ENCODE results near the gene CEMIP.

The CEMIP gene

GRCh38 chr15:80850941-80851451 lies 71.8 kb downstream of the CEMIP start:
- DNase-seq (ENCODE audit: insufficient read length, low spot score) (no peak), FAIRE-seq (no peak)
- no peak for TF ChIP-seq POLR2A (IDR thresholded peaks at IDR 0.05; ENCODE audit: low read depth, low read length)

GRCh38 chr15:80852676-80853075 lies 73.5 kb downstream of the CEMIP start:
- DNase-seq (ENCODE audit: insufficient read length, low spot score) (no peak), FAIRE-seq (no peak)
- no peak for TF ChIP-seq POLR2A (IDR thresholded peaks at IDR 0.05; ENCODE audit: low read depth, low read length)

- no peak for TF ChIP-seq POLR2A (IDR thresholded peaks at IDR 0.05; ENCODE audit: low read depth, low read length)
- DNase-seq (ENCODE audit: insufficient read length, low spot score) = no peak
- no peak for FAIRE-seq
Measured at GRCh38 chr15:80854104-80854503, 74.9 kb downstream of the CEMIP start.

GRCh38 chr15:80855206-80855605 lies 76.0 kb downstream of the CEMIP start:
- no peak for DNase-seq (ENCODE audit: insufficient read length, low spot score)
- FAIRE-seq = no peak
- no peak for TF ChIP-seq POLR2A (IDR thresholded peaks at IDR 0.05; ENCODE audit: low read depth, low read length)

- FAIRE-seq (no peak), DNase-seq (ENCODE audit: insufficient read length, low spot score) (no peak)
- TF ChIP-seq POLR2A (IDR thresholded peaks at IDR 0.05; ENCODE audit: low read depth, low read length) = no peak
Measured at GRCh38 chr15:80856400-80856799, 77.2 kb downstream of the CEMIP start.

GRCh38 chr15:80856809-80857377 lies 77.7 kb downstream of the CEMIP start:
- peak; percentile 38 for DNase-seq (ENCODE audit: insufficient read length, low spot score)
- TF ChIP-seq POLR2A (IDR thresholded peaks at IDR 0.05; ENCODE audit: low read depth, low read length) = no peak
- no peak for FAIRE-seq

GRCh38 chr15:80861731-80862170 lies 82.6 kb downstream of the CEMIP start:
- no peak for DNase-seq (ENCODE audit: insufficient read length, low spot score)
- no peak for FAIRE-seq
- TF ChIP-seq POLR2A (IDR thresholded peaks at IDR 0.05; ENCODE audit: low read depth, low read length) = no peak

GRCh38 chr15:80864666-80865065 lies 85.5 kb downstream of the CEMIP start:
- FAIRE-seq (no peak), DNase-seq (ENCODE audit: insufficient read length, low spot score) (no peak)
- no peak for TF ChIP-seq POLR2A (IDR thresholded peaks at IDR 0.05; ENCODE audit: low read depth, low read length)

GRCh38 chr15:80866936-80867335 lies 87.8 kb downstream of the CEMIP start:
- no peak for TF ChIP-seq POLR2A (IDR thresholded peaks at IDR 0.05; ENCODE audit: low read depth, low read length)
- DNase-seq (ENCODE audit: insufficient read length, low spot score) = no peak
- no peak for FAIRE-seq

- FAIRE-seq = no peak
- no peak for TF ChIP-seq POLR2A (IDR thresholded peaks at IDR 0.05; ENCODE audit: low read depth, low read length)
- no peak for DNase-seq (ENCODE audit: insufficient read length, low spot score)
Measured at GRCh38 chr15:80870366-80870765, 91.2 kb downstream of the CEMIP start.

GRCh38 chr15:80870893-80871292 lies 91.7 kb downstream of the CEMIP start:
- no peak for TF ChIP-seq POLR2A (IDR thresholded peaks at IDR 0.05; ENCODE audit: low read depth, low read length)
- DNase-seq (ENCODE audit: insufficient read length, low spot score) (no peak), FAIRE-seq (no peak)

- TF ChIP-seq POLR2A (IDR thresholded peaks at IDR 0.05; ENCODE audit: low read depth, low read length) = no peak
- DNase-seq (ENCODE audit: insufficient read length, low spot score) (no peak), FAIRE-seq (no peak)
Measured at GRCh38 chr15:80871858-80872257, 92.7 kb downstream of the CEMIP start.

- no peak for TF ChIP-seq POLR2A (IDR thresholded peaks at IDR 0.05; ENCODE audit: low read depth, low read length)
- no peak for FAIRE-seq
Measured at GRCh38 chr15:80873366-80873952, 94.3 kb downstream of the CEMIP start.

GRCh38 chr15:80875568-80876347 lies 96.6 kb downstream of the CEMIP start:
- TF ChIP-seq POLR2A (IDR thresholded peaks at IDR 0.05; ENCODE audit: low read depth, low read length) = no peak
- DNase-seq (ENCODE audit: insufficient read length, low spot score) = no peak
- no peak for FAIRE-seq

More at GRCh38 chr15:80873366-80873952, 94.3 kb downstream of the CEMIP start:
- DNase-seq (ENCODE audit: insufficient read length, low spot score) = no peak

- FAIRE-seq (no peak), DNase-seq (ENCODE audit: insufficient read length, low spot score) (no peak)
- no peak for TF ChIP-seq POLR2A (IDR thresholded peaks at IDR 0.05; ENCODE audit: low read depth, low read length)
Measured at GRCh38 chr15:80876348-80876674, 97.1 kb downstream of the CEMIP start.

Measured in H54 (cell line).